ENCODE results near the gene ZNF644.
"Not testable (repeated sequence)": the region's sequence is repeated elsewhere in the genome, so short reads cannot be mapped to it uniquely, and the experiment has no call there.

- TF ChIP-seq PBX3 (IDR thresholded peaks at IDR 0.05); RAD21 (IDR thresholded peaks at IDR 0.05; ENCODE audit: low read length); GABPA (IDR thresholded peaks at IDR 0.05; ENCODE audit: low read depth); YY1 (IDR thresholded peaks at IDR 0.05; ENCODE audit: low read depth): not testable (repeated sequence)
- TF ChIP-seq, protein P1, sequence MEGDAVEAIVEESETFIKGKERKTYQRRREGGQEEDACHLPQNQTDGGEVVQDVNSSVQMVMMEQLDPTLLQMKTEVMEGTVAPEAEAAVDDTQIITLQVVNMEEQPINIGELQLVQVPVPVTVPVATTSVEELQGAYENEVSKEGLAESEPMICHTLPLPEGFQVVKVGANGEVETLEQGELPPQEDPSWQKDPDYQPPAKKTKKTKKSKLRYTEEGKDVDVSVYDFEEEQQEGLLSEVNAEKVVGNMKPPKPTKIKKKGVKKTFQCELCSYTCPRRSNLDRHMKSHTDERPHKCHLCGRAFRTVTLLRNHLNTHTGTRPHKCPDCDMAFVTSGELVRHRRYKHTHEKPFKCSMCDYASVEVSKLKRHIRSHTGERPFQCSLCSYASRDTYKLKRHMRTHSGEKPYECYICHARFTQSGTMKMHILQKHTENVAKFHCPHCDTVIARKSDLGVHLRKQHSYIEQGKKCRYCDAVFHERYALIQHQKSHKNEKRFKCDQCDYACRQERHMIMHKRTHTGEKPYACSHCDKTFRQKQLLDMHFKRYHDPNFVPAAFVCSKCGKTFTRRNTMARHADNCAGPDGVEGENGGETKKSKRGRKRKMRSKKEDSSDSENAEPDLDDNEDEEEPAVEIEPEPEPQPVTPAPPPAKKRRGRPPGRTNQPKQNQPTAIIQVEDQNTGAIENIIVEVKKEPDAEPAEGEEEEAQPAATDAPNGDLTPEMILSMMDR (IDR thresholded peaks at IDR 0.05) = not testable (repeated sequence)
Measured at GRCh38 chr1:90892884-90893283, 129.0 kb downstream of the ZNF644 start.
